GM10847 (cell line): Measurements from ENCODE around the gene FBLN2.

Experiments
- POLR2A ChIP-seq: IDR thresholded peaks from 2 replicates; pipeline ENCODE4 v1.6.1; 2011; ENCODE audit not compliant: insufficient read length; ENCODE audit errors: extremely low read depth

FBLN2 gene

GRCh38 chr3:13564751-13565560, 16.0 kb downstream of the FBLN2 start:
- TF ChIP-seq POLR2A, result no peak

GRCh38 chr3:13565581-13566452, 16.9 kb downstream of the FBLN2 start:
- no peak for TF ChIP-seq POLR2A

GRCh38 chr3:13566453-13566748, 17.5 kb downstream of the FBLN2 start:
- TF ChIP-seq POLR2A, result no peak

- TF ChIP-seq POLR2A, result no peak
Observed at GRCh38 chr3:13566769-13567310, 17.9 kb downstream of the FBLN2 start.

GRCh38 chr3:13567684-13568514, 19.0 kb downstream of the FBLN2 start:
- TF ChIP-seq POLR2A, result no peak

- no peak for TF ChIP-seq POLR2A
Observed at GRCh38 chr3:13568515-13569028, 19.6 kb downstream of the FBLN2 start.

- TF ChIP-seq POLR2A, result no peak
Observed at GRCh38 chr3:13569201-13569600, 20.3 kb downstream of the FBLN2 start.

GRCh38 chr3:13569641-13570390, 20.9 kb downstream of the FBLN2 start:
- TF ChIP-seq POLR2A, result no peak

- TF ChIP-seq POLR2A, result no peak
Observed at GRCh38 chr3:13570391-13571194, 21.7 kb downstream of the FBLN2 start.

GRCh38 chr3:13571264-13571663, 22.3 kb downstream of the FBLN2 start:
- TF ChIP-seq POLR2A, result no peak

- no peak for TF ChIP-seq POLR2A
Observed at GRCh38 chr3:13571831-13572750, 23.2 kb downstream of the FBLN2 start.

GRCh38 chr3:13572926-13573623, 24.1 kb downstream of the FBLN2 start:
- no peak for TF ChIP-seq POLR2A
